ENCODE measurements around the gene ENGASE. TPM values are rescaled to one million over a fixed set of nuclear protein-coding genes. Genes with fewer than 3 reads are reported as not detected.

ENGASE gene
- total and polyA plus RNA-seq, 2 of the 8 experiments (the other 6 are each of a cell fraction or from before 2014, with no cell fraction given), result 9.3 to 36.1 TPM

- TF ChIP-seq MAFK (IDR thresholded peaks at IDR 0.05; ENCODE audit: low read depth, low read length) (no peak), NANOG (IDR thresholded peaks at IDR 0.05; ENCODE audit: insufficient read depth, low read depth, low read length, poor library complexity, severe bottlenecking) (no peak), SP2 (IDR thresholded peaks at IDR 0.05; ENCODE audit: low read length) (no peak), FOSL1 (IDR thresholded peaks at IDR 0.05; ENCODE audit: insufficient read depth, low read depth, low read length) (no peak), NRF1 (IDR thresholded peaks at IDR 0.05; ENCODE audit: low read depth, low read length) (no peak), SIN3A (conservative IDR thresholded peaks at IDR 0.05 in 1 of 2, IDR thresholded peaks at IDR 0.05 in 1 of 2; ENCODE audit: low read depth in 1 of 2, low read length in 2 of 2) (no peak), POLR2A (IDR thresholded peaks at IDR 0.05; ENCODE audit: control extremely low read depth in 1 of 2, low read depth in 2 of 2, low read length in 2 of 2) (no peak)
Measured at GRCh38 chr17:79036181-79036580, 38.4 kb upstream of the ENGASE start (continued).
